MCF 10A (cell line): ENCODE results near the gene LRP1B. TPM values are rescaled to one million over a fixed set of nuclear protein-coding genes. Genes with fewer than 3 reads are reported as not detected.

Experiments
- BruUV-seq: library from RNA; stranded (reverse); fragments of 400-500 nt; replicated peaks from 2 replicates; lab custom pipeline; 2021; lab: Mats Ljungman, UMichigan
- CTCF ChIA-PET: fragments of 300-600 bp; sonication (Branson Sonifier 250); formaldehyde crosslinking; extraction: SDS; loops from one replicate; lab custom pipeline; 2021; ENCODE audit warnings: antibody characterized with exemption, inconsistent platforms; lab: Yijun Ruan, JAX
- POLR2A ChIA-PET: fragments of 300-600, 350-650 bp; sonication (Branson Sonifier 250); formaldehyde crosslinking; extraction: SDS; loops from one replicate; lab custom pipeline; 2020; ENCODE audit warnings: antibody characterized with exemption, inconsistent platforms; lab: Yijun Ruan, JAX
- DNase-seq: peaks from one replicate; pipeline ENCODE4 v3.0.0-alpha.2; 2018; ENCODE audit not compliant: unreplicated experiment
- H3K27ac Mint-ChIP-seq: one replicate; pipeline ENCODE4 v1.8.0; 2022; ENCODE audit warnings: mild to moderate bottlenecking, low read depth, mixed read lengths; ENCODE audit not compliant: unreplicated experiment
- H3K27me3 Mint-ChIP-seq: one replicate; pipeline ENCODE4 v1.8.0; 2022; ENCODE audit warnings: mixed read lengths; ENCODE audit not compliant: insufficient read depth, unreplicated experiment
- H3K36me3 Mint-ChIP-seq: one replicate; pipeline ENCODE4 v1.8.0; 2022; ENCODE audit warnings: mild to moderate bottlenecking, moderate library complexity, mixed read lengths; ENCODE audit not compliant: insufficient read depth, unreplicated experiment
- H3K4me1 Mint-ChIP-seq: one replicate; pipeline ENCODE4 v1.8.0; 2022; ENCODE audit warnings: mixed read lengths; ENCODE audit not compliant: insufficient read depth, unreplicated experiment
- H3K4me3 Mint-ChIP-seq: one replicate; pipeline ENCODE4 v1.8.0; 2022; ENCODE audit warnings: mild to moderate bottlenecking, moderate library complexity, mixed read lengths; ENCODE audit not compliant: unreplicated experiment
- H3K9me3 Mint-ChIP-seq: one replicate; pipeline ENCODE4 v1.8.0; 2022; ENCODE audit warnings: mixed read lengths; ENCODE audit not compliant: unreplicated experiment
- CTCF ChIP-seq: fragments of 200-600 bp; IDR thresholded peaks from one replicate; pipeline ENCODE4 v1.8.0; 2022; ENCODE audit warnings: antibody characterized with exemption, mild to moderate bottlenecking; ENCODE audit not compliant: unreplicated experiment
- intact Hi-C: fragments of 100-400 bp; cut with micrococcal nuclease; formaldehyde crosslinking; loops from 2 replicates; pipeline ENCODE4 v1.14.1; 2022
- total RNA-seq: library from RNA; stranded (reverse); gene quantifications from 2 replicates; pipeline ENCODE4 v1.2.3, GENCODE V29; 2022

Gene LRP1B
- total RNA-seq, 1 experiment from 2014 or later, result not detected

GRCh38 chr2:140869925-140870324 lies 1260.9 kb downstream of the LRP1B start:
- no TSS peak for BruUV-seq
- ChIA-PET CTCF (no interaction called here), POLR2A (no interaction called here)
- H3K4me3 Mint-ChIP-seq, result no peak overlapping the region
- H3K9me3 Mint-ChIP-seq, result peaks cover 5% of the 10 kb centered on the region
- no peaks in the 10 kb centered on the region for H3K27me3 Mint-ChIP-seq
- H3K27ac Mint-ChIP-seq, result no peak overlapping the region
- TF ChIP-seq CTCF, result no peak
- no peaks in the 10 kb centered on the region for H3K36me3 Mint-ChIP-seq
- DNase-seq, result no peak
- H3K4me1 Mint-ChIP-seq, result no peaks in the 10 kb centered on the region
- intact Hi-C loops, result no loop called here

DNA sequence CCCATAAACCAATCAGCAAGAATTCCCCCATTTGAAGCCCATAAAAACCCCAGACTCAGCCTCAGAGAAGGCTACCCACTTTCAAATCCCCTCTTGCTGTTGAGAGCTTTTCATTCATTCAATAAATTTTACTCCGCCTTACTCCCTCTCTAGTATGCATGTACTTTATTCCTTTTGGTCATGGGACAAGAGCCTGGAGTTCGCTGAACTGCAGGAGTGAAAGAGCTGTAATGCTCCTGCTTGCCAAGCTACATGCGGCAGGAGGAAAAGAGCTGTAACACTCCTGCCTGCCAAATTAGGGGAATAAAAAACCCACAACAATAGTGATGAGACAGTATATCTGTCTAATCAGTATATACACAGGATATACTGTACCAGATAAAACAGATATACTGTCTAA lies 1261.7 kb downstream of the LRP1B start:
- BruUV-seq, result no TSS peak
- no peak overlapping the region for H3K27ac Mint-ChIP-seq
- ChIA-PET POLR2A (no interaction called here), CTCF (no interaction called here)
- no peak for TF ChIP-seq CTCF
- no peaks in the 10 kb centered on the region for H3K4me1 Mint-ChIP-seq
- DNase-seq, result no peak
- H3K4me3 Mint-ChIP-seq, result no peak overlapping the region
- no peaks in the 10 kb centered on the region for H3K27me3 Mint-ChIP-seq
- peaks cover 5% of the 10 kb centered on the region for H3K9me3 Mint-ChIP-seq
- intact Hi-C loops, result no loop called here
- H3K36me3 Mint-ChIP-seq, result no peaks in the 10 kb centered on the region

- Mint-ChIP-seq H3K4me1 (no peaks in the 10 kb centered on the region), H3K36me3 (no peaks in the 10 kb centered on the region), H3K27me3 (no peaks in the 10 kb centered on the region), H3K27ac (no peak overlapping the region), H3K9me3 (peaks cover 5% of the 10 kb centered on the region), H3K4me3 (no peak overlapping the region)
- no TSS peak for BruUV-seq
- intact Hi-C loops, result no loop called here
- POLR2A ChIA-PET, result no interaction called here
- TF ChIP-seq CTCF, result no peak
- DNase-seq, result no peak
- CTCF ChIA-PET, result no interaction called here
These were observed 1265.0 kb downstream of the LRP1B start for GRCh38 chr2:140865837-140866236.

GRCh38 chr2:140863713-140864112 lies 1267.1 kb downstream of the LRP1B start:
- no peak overlapping the region for H3K27ac Mint-ChIP-seq
- POLR2A ChIA-PET, result no interaction called here
- H3K9me3 Mint-ChIP-seq, result peaks cover 5% of the 10 kb centered on the region
- peak; percentile 52 for TF ChIP-seq CTCF
- H3K36me3 Mint-ChIP-seq, result no peaks in the 10 kb centered on the region
- H3K27me3 Mint-ChIP-seq, result no peaks in the 10 kb centered on the region
- DNase-seq, result peak; percentile 69
- CTCF ChIA-PET, result interaction anchor here (0.6 to 2.4 kb wide), 20 partner anchors 8 to 1072 kb away, joined by 3 to 11 read pairs (median 3); no protein-coding TSS in a partner anchor
- BruUV-seq, result no TSS peak
- no peak overlapping the region for H3K4me3 Mint-ChIP-seq
- intact Hi-C loops, result loop anchor here (1.0 to 5.0 kb wide), 5 partner anchors 168 to 1941 kb away; no protein-coding TSS in a partner anchor
- no peaks in the 10 kb centered on the region for H3K4me1 Mint-ChIP-seq
